ENCODE measurements around the gene IFT80. TPM values are rescaled to one million over a fixed set of nuclear protein-coding genes. Genes with fewer than 3 reads are reported as not detected.

Gene IFT80
- total and polyA plus RNA-seq, 2 of the 4 experiments (the other 2 are of a cell fraction): 15.2 to 16.8 TPM

DNA sequence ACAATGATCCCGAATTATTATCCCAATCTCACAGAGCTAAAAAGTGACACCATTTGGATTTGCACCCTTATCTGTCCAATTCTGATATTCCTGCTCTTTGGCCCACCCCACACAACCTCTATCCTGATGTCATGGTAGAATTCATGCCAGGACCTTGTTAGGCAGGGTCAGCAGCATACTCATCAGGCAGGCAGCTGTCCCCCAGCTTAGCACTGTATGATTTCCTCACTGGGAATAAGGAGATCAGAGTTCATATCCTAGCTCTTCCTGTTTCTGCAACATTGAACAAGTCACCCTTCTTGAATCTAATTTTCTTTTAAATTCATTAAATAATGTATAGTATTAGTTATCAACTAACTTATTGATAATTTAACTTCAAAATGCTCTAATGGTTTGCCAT is 185.8 kb downstream of the IFT80 start:
- no peaks in the 10 kb centered on the region for H3K36me3 ChIP-seq (ENCODE audit: control insufficient read depth, insufficient read depth, low read length)
- H3K4me1 ChIP-seq (ENCODE audit: control insufficient read depth, insufficient read depth, low read length): no peaks in the 10 kb centered on the region
- ChIA-PET POLR2A (ENCODE audit: unreplicated experiment) (no interaction called here), CTCF (no interaction called here)
- H2BK120ac ChIP-seq (ENCODE audit: low read depth, low read length): no peak overlapping the region
- intact Hi-C loops (cut with micrococcal nuclease): loop anchor here (5.0 kb wide), 2 partner anchors 51 to 181 kb away; no protein-coding TSS in a partner anchor
- peaks cover 17% of the 10 kb centered on the region for H3K27me3 ChIP-seq (ENCODE audit: control insufficient read depth, insufficient read depth, low read length)
- no peaks in the 10 kb centered on the region for H3K79me1 ChIP-seq (ENCODE audit: low read depth in 1 of 2, low read length in 2 of 2)
- DNase-seq: no peak
- no peak overlapping the region for H3K27ac ChIP-seq (ENCODE audit: insufficient read depth, low read length)
- no peak for ATAC-seq (ENCODE audit: low read depth)
- H3K23ac ChIP-seq (ENCODE audit: low read depth, low read length): no peak overlapping the region
- in situ Hi-C loops (cut with MboI; ENCODE audit: low sequenced_read_pairs): no loop called here
- H3K9me1 ChIP-seq (ENCODE audit: insufficient read depth, low read length): no peaks in the 10 kb centered on the region
- no peak overlapping the region for H3K4me2 ChIP-seq (ENCODE audit: low read depth, low read length)
- no peak overlapping the region for H4K8ac ChIP-seq (ENCODE audit: low read depth in 2 of 2, low read length in 2 of 2)
- no peak overlapping the region for H2BK5ac ChIP-seq (ENCODE audit: low read depth, low read length, poor library complexity, severe bottlenecking)
- no peaks in the 10 kb centered on the region for H4K20me1 ChIP-seq (ENCODE audit: insufficient read depth, low read length)
- WGBS, 2 experiments (ENCODE audit: extremely low coverage in 2 of 2, insufficient read length in 1 of 2): 80% methylated on average over 1 of the region's 1 CpG; no CpG with 5 or more reads in 1 of the 2 experiments
- H4K5ac ChIP-seq (ENCODE audit: low read depth, low read length): no peak overlapping the region
- H3K4ac ChIP-seq (ENCODE audit: low read depth, low read length): no peak overlapping the region
- no peak overlapping the region for H2AFZ ChIP-seq (replicated peaks; ENCODE audit: low read length, poor library complexity)
- BruUV-seq (replicated peaks): no TSS peak
- dilution Hi-C loops (cut with HindIII; ENCODE audit: low sequenced_read_pairs, unreplicated experiment): no loop called here
- H3K18ac ChIP-seq (ENCODE audit: low read depth, low read length): no peak overlapping the region
- no peak overlapping the region for H3K14ac ChIP-seq (replicated peaks; ENCODE audit: low read depth, low read length)
- H2AK5ac ChIP-seq (ENCODE audit: low read depth, low read length): no peak overlapping the region
- H3K56ac ChIP-seq (ENCODE audit: extremely low read depth, insufficient read depth, low read length): no peak overlapping the region
- no peak overlapping the region for H3K9ac ChIP-seq (ENCODE audit: low read depth, low read length)
- H2BK20ac ChIP-seq (ENCODE audit: low read depth, low read length): no peak overlapping the region
- H2AK9ac ChIP-seq (replicated peaks; ENCODE audit: low read depth, low read length, poor library complexity): no peak overlapping the region
- TF ChIP-seq RFX5 (IDR thresholded peaks at IDR 0.05; ENCODE audit: low read depth, low read length) (no peak), MAFK (IDR thresholded peaks at IDR 0.05; ENCODE audit: low read depth, low read length) (no peak), BHLHE40 (IDR thresholded peaks at IDR 0.05; ENCODE audit: low read depth, low read length) (no peak), MXI1 (IDR thresholded peaks at IDR 0.05; ENCODE audit: borderline replicate concordance, low read depth, low read length) (no peak), NFE2L2 (IDR thresholded peaks at IDR 0.05; ENCODE audit: low read depth, low read length) (no peak), FOS (IDR thresholded peaks at IDR 0.05; ENCODE audit: low read depth, low read length) (no peak), SMC3 (IDR thresholded peaks at IDR 0.05; ENCODE audit: low read depth, low read length) (no peak), CEBPB (IDR thresholded peaks at IDR 0.05; ENCODE audit: low read depth, low read length) (no peak), POLR2A (IDR thresholded peaks at IDR 0.05; ENCODE audit: low read depth, low read length) (no peak), CHD1 (IDR thresholded peaks at IDR 0.05; ENCODE audit: low read depth, low read length) (no peak), RAD21 (IDR thresholded peaks at IDR 0.05; ENCODE audit: low read length) (no peak), MAZ (IDR thresholded peaks at IDR 0.05; ENCODE audit: borderline replicate concordance, low read depth, low read length) (no peak), RCOR1 (IDR thresholded peaks at IDR 0.05; ENCODE audit: insufficient replicate concordance, low read length) (no peak)
- TF ChIP-seq, protein P1, sequence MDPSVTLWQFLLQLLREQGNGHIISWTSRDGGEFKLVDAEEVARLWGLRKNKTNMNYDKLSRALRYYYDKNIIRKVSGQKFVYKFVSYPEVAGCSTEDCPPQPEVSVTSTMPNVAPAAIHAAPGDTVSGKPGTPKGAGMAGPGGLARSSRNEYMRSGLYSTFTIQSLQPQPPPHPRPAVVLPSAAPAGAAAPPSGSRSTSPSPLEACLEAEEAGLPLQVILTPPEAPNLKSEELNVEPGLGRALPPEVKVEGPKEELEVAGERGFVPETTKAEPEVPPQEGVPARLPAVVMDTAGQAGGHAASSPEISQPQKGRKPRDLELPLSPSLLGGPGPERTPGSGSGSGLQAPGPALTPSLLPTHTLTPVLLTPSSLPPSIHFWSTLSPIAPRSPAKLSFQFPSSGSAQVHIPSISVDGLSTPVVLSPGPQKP (IDR thresholded peaks at IDR 0.05; ENCODE audit: borderline replicate concordance, low read depth, low read length): no peak
- TF ChIP-seq, protein P2, sequence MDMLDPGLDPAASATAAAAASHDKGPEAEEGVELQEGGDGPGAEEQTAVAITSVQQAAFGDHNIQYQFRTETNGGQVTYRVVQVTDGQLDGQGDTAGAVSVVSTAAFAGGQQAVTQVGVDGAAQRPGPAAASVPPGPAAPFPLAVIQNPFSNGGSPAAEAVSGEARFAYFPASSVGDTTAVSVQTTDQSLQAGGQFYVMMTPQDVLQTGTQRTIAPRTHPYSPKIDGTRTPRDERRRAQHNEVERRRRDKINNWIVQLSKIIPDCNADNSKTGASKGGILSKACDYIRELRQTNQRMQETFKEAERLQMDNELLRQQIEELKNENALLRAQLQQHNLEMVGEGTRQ (IDR thresholded peaks at IDR 0.05; ENCODE audit: low read depth, low read length): no peak
- TF ChIP-seq, protein P3, sequence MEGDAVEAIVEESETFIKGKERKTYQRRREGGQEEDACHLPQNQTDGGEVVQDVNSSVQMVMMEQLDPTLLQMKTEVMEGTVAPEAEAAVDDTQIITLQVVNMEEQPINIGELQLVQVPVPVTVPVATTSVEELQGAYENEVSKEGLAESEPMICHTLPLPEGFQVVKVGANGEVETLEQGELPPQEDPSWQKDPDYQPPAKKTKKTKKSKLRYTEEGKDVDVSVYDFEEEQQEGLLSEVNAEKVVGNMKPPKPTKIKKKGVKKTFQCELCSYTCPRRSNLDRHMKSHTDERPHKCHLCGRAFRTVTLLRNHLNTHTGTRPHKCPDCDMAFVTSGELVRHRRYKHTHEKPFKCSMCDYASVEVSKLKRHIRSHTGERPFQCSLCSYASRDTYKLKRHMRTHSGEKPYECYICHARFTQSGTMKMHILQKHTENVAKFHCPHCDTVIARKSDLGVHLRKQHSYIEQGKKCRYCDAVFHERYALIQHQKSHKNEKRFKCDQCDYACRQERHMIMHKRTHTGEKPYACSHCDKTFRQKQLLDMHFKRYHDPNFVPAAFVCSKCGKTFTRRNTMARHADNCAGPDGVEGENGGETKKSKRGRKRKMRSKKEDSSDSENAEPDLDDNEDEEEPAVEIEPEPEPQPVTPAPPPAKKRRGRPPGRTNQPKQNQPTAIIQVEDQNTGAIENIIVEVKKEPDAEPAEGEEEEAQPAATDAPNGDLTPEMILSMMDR (conservative IDR thresholded peaks at IDR 0.05; ENCODE audit: low read depth, low read length): no peak
- no peak overlapping the region for H3K4me3 ChIP-seq (ENCODE audit: insufficient read depth, low read depth, low read length)
- H2BK15ac ChIP-seq (ENCODE audit: low read depth, low read length): no peak overlapping the region
- H4K91ac ChIP-seq (ENCODE audit: insufficient read depth, low read depth, low read length): no peak overlapping the region
- H3K9me3 ChIP-seq (ENCODE audit: control insufficient read depth, insufficient read depth, low read length): no peaks in the 10 kb centered on the region
